ENCODE results near the gene IFT81. TPM values are rescaled to one million over a fixed set of nuclear protein-coding genes. Genes with fewer than 3 reads are reported as not detected.

Gene IFT81
- total RNA-seq, 1 experiment from 2014 or later: 9.0 TPM

GRCh38 chr12:110229409-110229808 lies 105.3 kb downstream of the IFT81 start:
- no peak for ATAC-seq
- RAD21 ChIA-PET (ENCODE audit: low non-redundant PET in 1 of 2, low total read pairs in 2 of 2, uncharacterized antibody in 2 of 2, unreplicated experiment in 2 of 2): no interaction called here
- H3K9me2 ChIP-seq (ENCODE audit: insufficient read depth): no peaks in the 10 kb centered on the region

GRCh38 chr12:110230655-110231054 lies 106.5 kb downstream of the IFT81 start:
- RAD21 ChIA-PET (ENCODE audit: low non-redundant PET in 1 of 2, low total read pairs in 2 of 2, uncharacterized antibody in 2 of 2, unreplicated experiment in 2 of 2): no interaction called here
- no TSS peak for BruUV-seq (replicated peaks)
- H3K4me2 ChIP-seq (ENCODE audit: low read length): no peak overlapping the region

More at GRCh38 chr12:110229409-110229808, 105.3 kb downstream of the IFT81 start:
- H3K36me3 ChIP-seq (ENCODE audit: control insufficient read depth in 1 of 2, insufficient read depth in 2 of 2, low read length in 2 of 2): no peaks in the 10 kb centered on the region
- no peaks in the 10 kb centered on the region for H4K20me1 ChIP-seq (ENCODE audit: insufficient read depth)
- no peak overlapping the region for H3K4me3 ChIP-seq (replicated peaks in 1 of 2; ENCODE audit: low read depth in 1 of 2, low read length in 2 of 2)
- H2AFZ ChIP-seq (ENCODE audit: low read depth, low read length, poor library complexity, severe bottlenecking): no peak overlapping the region
- no peaks in the 10 kb centered on the region for H3K27me3 ChIP-seq (ENCODE audit: insufficient read depth, low read length)
- no TSS peak for BruUV-seq (replicated peaks)
- 0 out of 4 replicates have a peak, but pooled peaks cover 0 to 2% of the 10 kb centered on the region in 2 experiments for H3K4me1 ChIP-seq (ENCODE audit: control insufficient read depth in 1 of 2, insufficient read depth in 2 of 2, low read length in 2 of 2)
- no peak overlapping the region for H3K9ac ChIP-seq (ENCODE audit: low read length)
- H3K4me2 ChIP-seq (ENCODE audit: low read length): no peak overlapping the region
- intact Hi-C loops (cut with micrococcal nuclease): no loop called here
- H3K9me3 ChIP-seq (ENCODE audit: control insufficient read depth in 1 of 2, insufficient read depth in 1 of 2, low read depth in 1 of 2, low read length in 2 of 2): no peaks in the 10 kb centered on the region
- no peaks in the 10 kb centered on the region for H3K79me2 ChIP-seq (ENCODE audit: insufficient read depth, low read length)
- POLR2A ChIA-PET: no interaction called here
- no peak overlapping the region for H3K27ac ChIP-seq (ENCODE audit: low read depth, low read length)
- DNase-seq (ENCODE audit: low read depth, low spot score): no peak
- CTCF ChIA-PET: no interaction called here
- TF ChIP-seq SP1 (IDR thresholded peaks at IDR 0.05; ENCODE audit: low read depth) (no peak), SRF (IDR thresholded peaks at IDR 0.05; ENCODE audit: low read depth) (no peak), EGR1 (IDR thresholded peaks at IDR 0.05; ENCODE audit: low read depth) (no peak), TCF7L2 (IDR thresholded peaks at IDR 0.05; ENCODE audit: borderline replicate concordance, extremely low read depth, insufficient read depth, insufficient read length) (no peak), JUND (IDR thresholded peaks at IDR 0.05) (no peak), ZBTB33 (IDR thresholded peaks at IDR 0.05; ENCODE audit: extremely low read depth, insufficient replicate concordance, low read length) (no peak), ZFX (IDR thresholded peaks at IDR 0.05) (no peak), RAD21 (IDR thresholded peaks at IDR 0.05; ENCODE audit: low read depth) (no peak), CEBPB (IDR thresholded peaks at IDR 0.05; ENCODE audit: low read depth) (no peak), CBX3 (IDR thresholded peaks at IDR 0.05; ENCODE audit: low read depth) (no peak)

More at GRCh38 chr12:110230655-110231054, 106.5 kb downstream of the IFT81 start:
- ChIA-PET CTCF (no interaction called here), POLR2A (no interaction called here)
- no peaks in the 10 kb centered on the region for H4K20me1 ChIP-seq (ENCODE audit: insufficient read depth)
- H3K9ac ChIP-seq (ENCODE audit: low read length): no peak overlapping the region
- ATAC-seq: no peak
- DNase-seq (ENCODE audit: low read depth, low spot score): no peak
- no peaks in the 10 kb centered on the region for H3K4me1 ChIP-seq (ENCODE audit: control insufficient read depth in 1 of 2, insufficient read depth in 2 of 2, low read length in 2 of 2)
- no peaks in the 10 kb centered on the region for H3K9me3 ChIP-seq (ENCODE audit: control insufficient read depth in 1 of 2, insufficient read depth in 1 of 2, low read depth in 1 of 2, low read length in 2 of 2)
- H2AFZ ChIP-seq (ENCODE audit: low read depth, low read length, poor library complexity, severe bottlenecking): no peak overlapping the region
- H3K4me3 ChIP-seq (replicated peaks in 1 of 2; ENCODE audit: low read depth in 1 of 2, low read length in 2 of 2): no peak overlapping the region
- TF ChIP-seq ELF1 (IDR thresholded peaks at IDR 0.05; ENCODE audit: borderline replicate concordance, low read depth) (no peak), CTCF (IDR thresholded peaks at IDR 0.05 in 2 of 3, conservative IDR thresholded peaks at IDR 0.05 in 1 of 3; ENCODE audit: borderline replicate concordance in 1 of 3, insufficient read depth in 1 of 3, low read depth in 2 of 3, low read length in 2 of 3) (no peak), FOSL1 (IDR thresholded peaks at IDR 0.05; ENCODE audit: low read depth) (no peak), SRF (IDR thresholded peaks at IDR 0.05; ENCODE audit: low read depth) (no peak), YY1 (IDR thresholded peaks at IDR 0.05; ENCODE audit: extremely low read depth, insufficient replicate concordance, low read depth, low read length) (no peak), CBX3 (IDR thresholded peaks at IDR 0.05; ENCODE audit: low read depth) (no peak), RAD21 (IDR thresholded peaks at IDR 0.05; ENCODE audit: low read depth) (no peak), POLR2A (IDR thresholded peaks at IDR 0.05; ENCODE audit: borderline replicate concordance, extremely low read depth, insufficient read depth, insufficient read length) (no peak), SP1 (IDR thresholded peaks at IDR 0.05; ENCODE audit: low read depth) (no peak), JUND (IDR thresholded peaks at IDR 0.05) (no peak), EGR1 (IDR thresholded peaks at IDR 0.05; ENCODE audit: low read depth) (no peak)
- no peak overlapping the region for H3K27ac ChIP-seq (ENCODE audit: low read depth, low read length)
- H3K27me3 ChIP-seq (ENCODE audit: insufficient read depth, low read length): no peaks in the 10 kb centered on the region
- H3K36me3 ChIP-seq (ENCODE audit: control insufficient read depth in 1 of 2, insufficient read depth in 2 of 2, low read length in 2 of 2): no peaks in the 10 kb centered on the region
- no peaks in the 10 kb centered on the region for H3K79me2 ChIP-seq (ENCODE audit: insufficient read depth, low read length)
- intact Hi-C loops (cut with micrococcal nuclease): no loop called here
- no peaks in the 10 kb centered on the region for H3K9me2 ChIP-seq (ENCODE audit: insufficient read depth)

Data from HCT116 (cell line).